ENCODE measurements around the gene PPM1L. TPM values are rescaled to one million over a fixed set of nuclear protein-coding genes. Genes with fewer than 3 reads are reported as not detected.

Gene PPM1L
- total RNA-seq, 1 experiment from 2014 or later, result 4.3 TPM

- DNase-seq (ENCODE audit: low read depth), result no peak
These were observed 7.0 kb downstream of the PPM1L start for GRCh38 chr3:160763073-160763472.

- DNase-seq (ENCODE audit: low read depth), result no peak
These were observed 9.2 kb downstream of the PPM1L start for GRCh38 chr3:160765211-160765610.

- no peak for DNase-seq (ENCODE audit: low read depth)
These were observed 12.0 kb downstream of the PPM1L start for GRCh38 chr3:160768031-160768430.

GRCh38 chr3:160768918-160769317 lies 12.9 kb downstream of the PPM1L start:
- peak; percentile 55 for DNase-seq (ENCODE audit: low read depth)

GRCh38 chr3:160771811-160772459 lies 15.9 kb downstream of the PPM1L start:
- no peak for DNase-seq (ENCODE audit: low read depth)

GRCh38 chr3:160773722-160774121 lies 17.7 kb downstream of the PPM1L start:
- DNase-seq (ENCODE audit: low read depth), result no peak

GRCh38 chr3:160774172-160774571 lies 18.1 kb downstream of the PPM1L start:
- no peak for DNase-seq (ENCODE audit: low read depth)

GRCh38 chr3:160778480-160778879 lies 22.4 kb downstream of the PPM1L start:
- no peak for DNase-seq (ENCODE audit: low read depth)

- no peak for DNase-seq (ENCODE audit: low read depth)
These were observed 23.0 kb downstream of the PPM1L start for GRCh38 chr3:160779040-160779439.

- no peak for DNase-seq (ENCODE audit: low read depth)
These were observed 24.2 kb downstream of the PPM1L start for GRCh38 chr3:160780245-160780644.

- no peak for DNase-seq (ENCODE audit: low read depth)
These were observed 25.4 kb downstream of the PPM1L start for GRCh38 chr3:160781402-160781801.

GRCh38 chr3:160781863-160782262 lies 25.8 kb downstream of the PPM1L start:
- no peak for DNase-seq (ENCODE audit: low read depth)

GRCh38 chr3:160784853-160785252 lies 28.8 kb downstream of the PPM1L start:
- DNase-seq (ENCODE audit: low read depth), result peak; percentile 66

GRCh38 chr3:160790726-160791125 lies 34.7 kb downstream of the PPM1L start:
- DNase-seq (ENCODE audit: low read depth), result no peak

GRCh38 chr3:160792540-160792939 lies 36.5 kb downstream of the PPM1L start:
- DNase-seq (ENCODE audit: low read depth), result no peak

- no peak for DNase-seq (ENCODE audit: low read depth)
These were observed 37.8 kb downstream of the PPM1L start for GRCh38 chr3:160793722-160794252.

GRCh38 chr3:160796089-160796812 lies 40.2 kb downstream of the PPM1L start:
- DNase-seq (ENCODE audit: low read depth), result no peak

- no peak for DNase-seq (ENCODE audit: low read depth)
These were observed 40.8 kb downstream of the PPM1L start for GRCh38 chr3:160796813-160797164.

- no peak for DNase-seq (ENCODE audit: low read depth)
These were observed 41.3 kb downstream of the PPM1L start for GRCh38 chr3:160797356-160797755.

GRCh38 chr3:160801386-160802118 lies 45.5 kb downstream of the PPM1L start:
- peak; percentile 67 for DNase-seq (ENCODE audit: low read depth)

GRCh38 chr3:160804762-160805161 lies 48.7 kb downstream of the PPM1L start:
- peak; percentile 89 for DNase-seq (ENCODE audit: low read depth)

- DNase-seq (ENCODE audit: low read depth), result peak; percentile 49
These were observed 50.1 kb downstream of the PPM1L start for GRCh38 chr3:160806094-160806493.
